SK-N-SH (cell line): ENCODE data around the gene ABHD16B. TPM values are rescaled to one million over a fixed set of nuclear protein-coding genes. Genes with fewer than 3 reads are reported as not detected.

Source experiments
- CTCF ChIA-PET: fragments of 300-600, 350-600 bp; formaldehyde crosslinking; extraction: SDS; loops from one replicate; lab custom pipeline; 2021; lab: Yijun Ruan, JAX
- POLR2A ChIA-PET: fragments of 350-600 bp; sonication (Branson Sonifier 250); formaldehyde crosslinking; extraction: SDS; loops from one replicate; lab custom pipeline; 2020; ENCODE audit warnings: antibody characterized with exemption, inconsistent platforms; lab: Yijun Ruan, JAX
- DNase-seq: peaks from one replicate; pipeline ENCODE4 v3.0.0; 2012
- H2AFZ ChIP-seq: fragments of 200-600 bp; sonication (generic); 2 replicates; pipeline ENCODE4 v1.8.1; 2016; ENCODE audit warnings: antibody characterized with exemption, mild to moderate bottlenecking, low read depth
- H3F3A ChIP-seq: fragments of 200-600 bp; sonication (generic); replicated peaks from 2 replicates; pipeline ENCODE3; 2016; ENCODE audit warnings: antibody characterized with exemption, mild to moderate bottlenecking; ENCODE audit not compliant: insufficient read depth
- H3K27ac ChIP-seq, 2 experiments: fragments of 200-500 bp in 1 of 2; fragments of 200-600 bp in 1 of 2; sonication (Bioruptor generic) in 1 of 2; sonication (generic), shearing (Covaris generic) in 1 of 2; 2 replicates each; pipeline versions ENCODE4 v1.5.1 to v1.6.1; 2014 to 2016; ENCODE audit warnings: low read depth in 2 of 2, inconsistent platforms in 1 of 2, low read length in 1 of 2, mild to moderate bottlenecking in 1 of 2, mixed read lengths in 1 of 2
- H3K27me3 ChIP-seq: fragments of 200-600 bp; sonication (generic), shearing (Covaris generic); 2 replicates; pipeline ENCODE4 v1.6.1; 2016; ENCODE audit warnings: mixed run types; ENCODE audit not compliant: insufficient read depth
- H3K36me3 ChIP-seq, 2 experiments: fragments of 200-500 bp in 1 of 2; fragments of 200-600 bp in 1 of 2; sonication (Bioruptor generic) in 1 of 2; sonication (generic) in 1 of 2; replicated peaks in 1 of 2; 2 replicates each; pipeline versions ENCODE3 to v1.5.1; 2014 to 2016; ENCODE audit warnings: low read length in 1 of 2, mild to moderate bottlenecking in 1 of 2; ENCODE audit not compliant: insufficient read depth in 2 of 2, control insufficient read depth in 1 of 2
- H3K4me1 ChIP-seq, 2 experiments: fragments of 200-500 bp in 1 of 2; fragments of 200-600 bp in 1 of 2; sonication (Bioruptor generic) in 1 of 2; sonication (generic), shearing (Covaris generic) in 1 of 2; 2 replicates each; pipeline versions ENCODE4 v1.5.1 to v1.6.1; 2014 to 2016; ENCODE audit warnings: low read depth in 1 of 2, low read length in 1 of 2, mixed run types in 1 of 2; ENCODE audit not compliant: insufficient read depth in 2 of 2, control insufficient read depth in 1 of 2
- H3K4me2 ChIP-seq: fragments of 200-600 bp; sonication (generic), shearing (Covaris generic); 2 replicates; pipeline ENCODE4 v1.6.1; 2017; ENCODE audit warnings: mixed run types
- H3K4me3 ChIP-seq, 2 experiments: fragments of 200-500 bp in 1 of 2; fragments of 200-600 bp in 1 of 2; sonication (Bioruptor generic) in 1 of 2; sonication (generic), shearing (Covaris generic) in 1 of 2; 2 replicates each; pipeline versions ENCODE4 v1.5.1 to v1.8.1; 2014 to 2016; ENCODE audit warnings: low read depth in 2 of 2, inconsistent platforms in 1 of 2, low read length in 1 of 2, mild to moderate bottlenecking in 1 of 2, mixed read lengths in 1 of 2, moderate library complexity in 1 of 2
- H3K79me2 ChIP-seq: fragments of 200-600 bp; sonication (generic); 2 replicates; pipeline ENCODE4 v1.8.1; 2017; ENCODE audit warnings: mild to moderate bottlenecking; ENCODE audit not compliant: insufficient read depth
- H3K9ac ChIP-seq: fragments of 200-600 bp; sonication (generic); 2 replicates; pipeline ENCODE4 v1.6.1; 2017; ENCODE audit warnings: mixed run types
- H3K9me2 ChIP-seq: fragments of 200-600 bp; sonication (generic); 2 replicates; pipeline ENCODE4 v1.6.1; 2017; ENCODE audit warnings: mixed run types
- H3K9me3 ChIP-seq: fragments of 200-600 bp; sonication (generic); 2 replicates; pipeline ENCODE4 v1.6.1; 2017; ENCODE audit warnings: mixed run types, mild to moderate bottlenecking, moderate library complexity
- H4K20me1 ChIP-seq: fragments of 200-600 bp; sonication (generic); 2 replicates; pipeline ENCODE4 v1.6.1; 2017; ENCODE audit warnings: mild to moderate bottlenecking, mixed run types; ENCODE audit not compliant: insufficient read depth
- FOSL2 ChIP-seq: IDR thresholded peaks from 2 replicates; pipeline ENCODE4 v1.4.0; 2012; ENCODE audit warnings: low read depth, mild to moderate bottlenecking, moderate library complexity, borderline replicate concordance
- FOXM1 ChIP-seq: IDR thresholded peaks from 2 replicates; pipeline ENCODE4 v1.4.0; 2012; ENCODE audit warnings: low read depth, mild to moderate bottlenecking
- GATA2 ChIP-seq: sonication (generic); formaldehyde crosslinking; IDR thresholded peaks from 2 replicates; pipeline ENCODE4 v1.5.0; 2020; ENCODE audit warnings: mild to moderate bottlenecking, missing genetic modification reagents
- MXI1 ChIP-seq: IDR thresholded peaks from 2 replicates; pipeline ENCODE4 v1.6.1; 2012; ENCODE audit warnings: mild to moderate bottlenecking, low read depth, low read length, improper control_type of control experiment
- NFIC ChIP-seq: IDR thresholded peaks from 2 replicates; pipeline ENCODE4 v1.4.0; 2012; ENCODE audit warnings: borderline replicate concordance
- PBX3 ChIP-seq: IDR thresholded peaks from 2 replicates; pipeline ENCODE4; 2012
- POLR2AphosphoS5 ChIP-seq: IDR thresholded peaks from 2 replicates; pipeline ENCODE4 v1.6.1; 2012; ENCODE audit warnings: low read depth, low read length
- RFX5 ChIP-seq: IDR thresholded peaks from 2 replicates; pipeline ENCODE4 v1.6.1; 2012; ENCODE audit warnings: mild to moderate bottlenecking, improper control_type of control experiment, low read length
- SIN3A ChIP-seq: IDR thresholded peaks from 2 replicates; pipeline ENCODE4 v1.6.1; 2012; ENCODE audit warnings: low read depth, mild to moderate bottlenecking, low read length, moderate library complexity, borderline replicate concordance
- SMC3 ChIP-seq: IDR thresholded peaks from 2 replicates; pipeline ENCODE4 v1.6.1; 2012; ENCODE audit warnings: low read depth, low read length, improper control_type of control experiment
- TEAD4 ChIP-seq: IDR thresholded peaks from 2 replicates; pipeline ENCODE4 v1.4.0; 2012; ENCODE audit warnings: mild to moderate bottlenecking, borderline replicate concordance; ENCODE audit not compliant: insufficient read depth
- WGBS: methylation state at CpG from one replicate; pipeline ENCODE4 v1.1.6; 2017; ENCODE audit warnings: low lambda C conversion rate; 5-methylcytosine and 5-hydroxymethylcytosine counted together
- polyA plus RNA-seq, 3 experiments: library from polyadenylated mRNA; depleted of rRNA; stranded (reverse); fragments of >200 nt; gene quantifications; 2 replicates each; pipeline ENCODE4 v1.2.3, GENCODE V29; 2012
- TF ChIP-seq, protein P1 (sequence below): IDR thresholded peaks from 2 replicates; pipeline ENCODE4 v1.4.0; 2012; ENCODE audit warnings: low read depth, borderline replicate concordance
- TF ChIP-seq, protein P2 (sequence below): IDR thresholded peaks from 2 replicates; pipeline ENCODE4 v1.4.0; 2012; ENCODE audit warnings: low read depth, borderline replicate concordance
- TF ChIP-seq, protein P3 (sequence below): IDR thresholded peaks from 2 replicates; pipeline ENCODE4 v1.6.1; 2012; ENCODE audit warnings: mild to moderate bottlenecking, low read depth, low read length, moderate library complexity
- TF ChIP-seq, protein P4 (sequence below): IDR thresholded peaks from 2 replicates; pipeline ENCODE4 v1.4.0; 2012; ENCODE audit warnings: low read depth

Gene ABHD16B
- polyA plus RNA-seq, 1 of the 3 experiments (the other 2 are of a cell fraction), result not detected

DNA sequence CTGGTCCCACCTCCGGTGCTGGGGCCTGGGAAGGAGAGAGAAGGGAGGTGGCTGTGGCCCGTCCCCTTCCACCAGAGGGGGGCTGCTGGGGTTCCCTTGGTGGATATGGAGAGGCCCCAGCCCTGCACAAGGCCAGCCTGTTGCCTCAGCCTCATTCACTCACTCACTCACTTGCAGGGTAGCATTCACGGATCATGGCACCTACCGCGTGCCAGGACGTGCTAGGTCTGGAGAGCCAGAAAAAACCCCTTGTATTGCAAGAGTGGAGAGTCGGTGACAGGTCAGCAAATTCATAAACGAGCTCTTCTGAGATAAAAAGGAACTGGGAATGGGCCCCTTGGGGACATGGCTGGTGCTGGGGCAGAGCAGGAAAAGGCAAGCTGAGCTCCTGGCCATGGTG lies 23.8 kb upstream of the ABHD16B start:
- H3K79me2 ChIP-seq, result no peaks in the 10 kb centered on the region
- H3K27me3 ChIP-seq, result no peaks in the 10 kb centered on the region
- H3K4me1 ChIP-seq, result peaks cover 5 to 19% of the 10 kb centered on the region in 2 experiments; a peak in 2 of 4 replicates
- H3K9ac ChIP-seq, result no peak overlapping the region
- no peak for DNase-seq
- no peaks in the 10 kb centered on the region for H3F3A ChIP-seq
- H3K4me3 ChIP-seq, result no peak overlapping the region
- H3K9me2 ChIP-seq, result no peaks in the 10 kb centered on the region
- ChIA-PET POLR2A (no interaction called here), CTCF (no interaction called here)
- no peaks in the 10 kb centered on the region for H3K36me3 ChIP-seq
- no peak overlapping the region for H3K27ac ChIP-seq
- H3K4me2 ChIP-seq, result no peak overlapping the region
- no peak overlapping the region for H2AFZ ChIP-seq
- 71% methylated on average over 8 of the region's 8 CpGs for WGBS
- no peaks in the 10 kb centered on the region for H3K9me3 ChIP-seq
- H4K20me1 ChIP-seq, result no peaks in the 10 kb centered on the region
- no peak for TF ChIP-seq SIN3A
- no peak for TF ChIP-seq MXI1
- no peak for TF ChIP-seq SMC3
- TF ChIP-seq GATA2 (CRISPR knock-in tag), result no peak
- TF ChIP-seq TEAD4, result no peak
- no peak for TF ChIP-seq RFX5
- TF ChIP-seq FOXM1, result no peak
- TF ChIP-seq PBX3, result no peak
- TF ChIP-seq NFIC, result no peak
- TF ChIP-seq POLR2AphosphoS5, result no peak
- TF ChIP-seq, protein P1, sequence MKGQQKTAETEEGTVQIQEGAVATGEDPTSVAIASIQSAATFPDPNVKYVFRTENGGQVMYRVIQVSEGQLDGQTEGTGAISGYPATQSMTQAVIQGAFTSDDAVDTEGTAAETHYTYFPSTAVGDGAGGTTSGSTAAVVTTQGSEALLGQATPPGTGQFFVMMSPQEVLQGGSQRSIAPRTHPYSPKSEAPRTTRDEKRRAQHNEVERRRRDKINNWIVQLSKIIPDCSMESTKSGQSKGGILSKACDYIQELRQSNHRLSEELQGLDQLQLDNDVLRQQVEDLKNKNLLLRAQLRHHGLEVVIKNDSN, result no peak
- TF ChIP-seq, protein P2, sequence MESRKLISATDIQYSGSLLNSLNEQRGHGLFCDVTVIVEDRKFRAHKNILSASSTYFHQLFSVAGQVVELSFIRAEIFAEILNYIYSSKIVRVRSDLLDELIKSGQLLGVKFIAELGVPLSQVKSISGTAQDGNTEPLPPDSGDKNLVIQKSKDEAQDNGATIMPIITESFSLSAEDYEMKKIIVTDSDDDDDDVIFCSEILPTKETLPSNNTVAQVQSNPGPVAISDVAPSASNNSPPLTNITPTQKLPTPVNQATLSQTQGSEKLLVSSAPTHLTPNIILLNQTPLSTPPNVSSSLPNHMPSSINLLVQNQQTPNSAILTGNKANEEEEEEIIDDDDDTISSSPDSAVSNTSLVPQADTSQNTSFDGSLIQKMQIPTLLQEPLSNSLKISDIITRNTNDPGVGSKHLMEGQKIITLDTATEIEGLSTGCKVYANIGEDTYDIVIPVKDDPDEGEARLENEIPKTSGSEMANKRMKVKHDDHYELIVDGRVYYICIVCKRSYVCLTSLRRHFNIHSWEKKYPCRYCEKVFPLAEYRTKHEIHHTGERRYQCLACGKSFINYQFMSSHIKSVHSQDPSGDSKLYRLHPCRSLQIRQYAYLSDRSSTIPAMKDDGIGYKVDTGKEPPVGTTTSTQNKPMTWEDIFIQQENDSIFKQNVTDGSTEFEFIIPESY, result no peak
- no peak for TF ChIP-seq FOSL2
- TF ChIP-seq, protein P3, sequence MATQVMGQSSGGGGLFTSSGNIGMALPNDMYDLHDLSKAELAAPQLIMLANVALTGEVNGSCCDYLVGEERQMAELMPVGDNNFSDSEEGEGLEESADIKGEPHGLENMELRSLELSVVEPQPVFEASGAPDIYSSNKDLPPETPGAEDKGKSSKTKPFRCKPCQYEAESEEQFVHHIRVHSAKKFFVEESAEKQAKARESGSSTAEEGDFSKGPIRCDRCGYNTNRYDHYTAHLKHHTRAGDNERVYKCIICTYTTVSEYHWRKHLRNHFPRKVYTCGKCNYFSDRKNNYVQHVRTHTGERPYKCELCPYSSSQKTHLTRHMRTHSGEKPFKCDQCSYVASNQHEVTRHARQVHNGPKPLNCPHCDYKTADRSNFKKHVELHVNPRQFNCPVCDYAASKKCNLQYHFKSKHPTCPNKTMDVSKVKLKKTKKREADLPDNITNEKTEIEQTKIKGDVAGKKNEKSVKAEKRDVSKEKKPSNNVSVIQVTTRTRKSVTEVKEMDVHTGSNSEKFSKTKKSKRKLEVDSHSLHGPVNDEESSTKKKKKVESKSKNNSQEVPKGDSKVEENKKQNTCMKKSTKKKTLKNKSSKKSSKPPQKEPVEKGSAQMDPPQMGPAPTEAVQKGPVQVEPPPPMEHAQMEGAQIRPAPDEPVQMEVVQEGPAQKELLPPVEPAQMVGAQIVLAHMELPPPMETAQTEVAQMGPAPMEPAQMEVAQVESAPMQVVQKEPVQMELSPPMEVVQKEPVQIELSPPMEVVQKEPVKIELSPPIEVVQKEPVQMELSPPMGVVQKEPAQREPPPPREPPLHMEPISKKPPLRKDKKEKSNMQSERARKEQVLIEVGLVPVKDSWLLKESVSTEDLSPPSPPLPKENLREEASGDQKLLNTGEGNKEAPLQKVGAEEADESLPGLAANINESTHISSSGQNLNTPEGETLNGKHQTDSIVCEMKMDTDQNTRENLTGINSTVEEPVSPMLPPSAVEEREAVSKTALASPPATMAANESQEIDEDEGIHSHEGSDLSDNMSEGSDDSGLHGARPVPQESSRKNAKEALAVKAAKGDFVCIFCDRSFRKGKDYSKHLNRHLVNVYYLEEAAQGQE, result no peak
- TF ChIP-seq, protein P4, sequence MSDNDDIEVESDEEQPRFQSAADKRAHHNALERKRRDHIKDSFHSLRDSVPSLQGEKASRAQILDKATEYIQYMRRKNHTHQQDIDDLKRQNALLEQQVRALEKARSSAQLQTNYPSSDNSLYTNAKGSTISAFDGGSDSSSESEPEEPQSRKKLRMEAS, result no peak
